ENCODE results near the gene NTM.
"Not testable (repeated sequence)": the region's sequence is repeated elsewhere in the genome, so short reads cannot be mapped to it uniquely, and the experiment has no call there.

NTM gene

GRCh38 chr11:132358573-132358953, 988.1 kb downstream of the NTM start:
- no peak for DNase-seq

- no peak for DNase-seq
These were observed 990.7 kb downstream of the NTM start for GRCh38 chr11:132361011-132361550.

- DNase-seq = no peak
These were observed 995.2 kb downstream of the NTM start for GRCh38 chr11:132365650-132366049.

GRCh38 chr11:132367293-132367692, 996.9 kb downstream of the NTM start:
- DNase-seq = no peak

GRCh38 chr11:132370114-132370513, 999.7 kb downstream of the NTM start:
- not testable (repeated sequence) for DNase-seq

GRCh38 chr11:132373405-132374143, 1003.2 kb downstream of the NTM start:
- DNase-seq = no peak

GRCh38 chr11:132379540-132379939, 1009.1 kb downstream of the NTM start:
- DNase-seq = no peak

Data from NCI-H1092 (cell line).